Thoracic aorta (tissue), 2 donors: ENCODE results near the gene HS3ST3A1. TPM values are rescaled to one million over a fixed set of nuclear protein-coding genes. Genes with fewer than 3 reads are reported as not detected.
A peak's percentile ranks its signal among the peaks of the same experiment; 100 is the strongest.

ENCODE experiments used
- ATAC-seq: fragments of 150-250 bp; one replicate; pipeline ENCODE4 v1.8.0; 2017; ENCODE audit warnings: low read depth; ENCODE audit not compliant: insufficient number of reproducible peaks, low FRiP score
- DNase-seq: peaks from one replicate; pipeline ENCODE4 v3.0.0-alpha.2; 2020; ENCODE audit warnings: low spot score
- H3K27ac ChIP-seq, 2 donors: fragments of 200-600 bp; sonication (generic); 1 replicate in 1 of 2; 2 replicates in 1 of 2; pipeline ENCODE4 v1.5.1; 2016; ENCODE audit warnings: mild to moderate bottlenecking in 2 of 2, moderate library complexity in 2 of 2
- H3K27me3 ChIP-seq: fragments of 200-600 bp; sonication (generic); replicated peaks from 2 replicates; pipeline ENCODE4 v1.6.0; 2016; ENCODE audit warnings: mild to moderate bottlenecking; ENCODE audit not compliant: insufficient read depth
- H3K36me3 ChIP-seq: fragments of 200-600 bp; sonication (generic); one replicate; pipeline ENCODE4 v1.5.1; 2016
- H3K4me1 ChIP-seq, 2 donors: fragments of 200-600 bp; sonication (generic); 1 replicate in 1 of 2; 2 replicates in 1 of 2; pipeline versions ENCODE4 v1.5.1 to v1.6.0; 2016; ENCODE audit warnings: low read depth in 2 of 2, mild to moderate bottlenecking in 1 of 2; ENCODE audit not compliant: control insufficient read depth in 1 of 2
- H3K4me3 ChIP-seq: fragments of 200-600 bp; sonication (generic); 2 replicates; pipeline ENCODE4 v1.5.1; 2016; ENCODE audit warnings: mild to moderate bottlenecking
- H3K9me3 ChIP-seq: fragments of 200-600 bp; sonication (generic); 2 replicates; pipeline ENCODE4 v1.5.1; 2016
- total RNA-seq, 2 donors: library from RNA; depleted of rRNA; stranded (reverse); fragments of >200 nt; gene quantifications; one replicate each; pipeline versions ENCODE4 v1.1.0 to v1.2.3, GENCODE V29; 2016
- TF ChIP-seq, protein P1 (sequence below): fragments of 200-600 bp; sonication (generic); IDR thresholded peaks from one replicate; pipeline ENCODE4 v1.5.1; 2019; ENCODE audit warnings: antibody characterized with exemption

Gene HS3ST3A1
- total RNA-seq, 2 donors from 2014 or later, result 1.5 to 5.4 TPM

GRCh38 chr17:13594762-13595598 lies 6.7 kb downstream of the HS3ST3A1 start:
- peak; percentile 7 for DNase-seq
- peaks cover 0 to 6% of the 10 kb centered on the region in 2 donors for H3K4me1 ChIP-seq
- TF ChIP-seq, protein P1, sequence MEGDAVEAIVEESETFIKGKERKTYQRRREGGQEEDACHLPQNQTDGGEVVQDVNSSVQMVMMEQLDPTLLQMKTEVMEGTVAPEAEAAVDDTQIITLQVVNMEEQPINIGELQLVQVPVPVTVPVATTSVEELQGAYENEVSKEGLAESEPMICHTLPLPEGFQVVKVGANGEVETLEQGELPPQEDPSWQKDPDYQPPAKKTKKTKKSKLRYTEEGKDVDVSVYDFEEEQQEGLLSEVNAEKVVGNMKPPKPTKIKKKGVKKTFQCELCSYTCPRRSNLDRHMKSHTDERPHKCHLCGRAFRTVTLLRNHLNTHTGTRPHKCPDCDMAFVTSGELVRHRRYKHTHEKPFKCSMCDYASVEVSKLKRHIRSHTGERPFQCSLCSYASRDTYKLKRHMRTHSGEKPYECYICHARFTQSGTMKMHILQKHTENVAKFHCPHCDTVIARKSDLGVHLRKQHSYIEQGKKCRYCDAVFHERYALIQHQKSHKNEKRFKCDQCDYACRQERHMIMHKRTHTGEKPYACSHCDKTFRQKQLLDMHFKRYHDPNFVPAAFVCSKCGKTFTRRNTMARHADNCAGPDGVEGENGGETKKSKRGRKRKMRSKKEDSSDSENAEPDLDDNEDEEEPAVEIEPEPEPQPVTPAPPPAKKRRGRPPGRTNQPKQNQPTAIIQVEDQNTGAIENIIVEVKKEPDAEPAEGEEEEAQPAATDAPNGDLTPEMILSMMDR, result peak; percentile 80
- H3K4me3 ChIP-seq, result no peak overlapping the region
- no peak overlapping the region for H3K27ac ChIP-seq
- no peaks in the 10 kb centered on the region for H3K27me3 ChIP-seq
- no peaks in the 10 kb centered on the region for H3K36me3 ChIP-seq
- H3K9me3 ChIP-seq, result no peaks in the 10 kb centered on the region
- ATAC-seq, result no peak

- DNase-seq, result no peak
- TF ChIP-seq, protein P1, result no peak
- no peak for ATAC-seq
- H3K27me3 ChIP-seq, result no peaks in the 10 kb centered on the region
- no peaks in the 10 kb centered on the region for H3K36me3 ChIP-seq
- peaks cover 0 to 6% of the 10 kb centered on the region in 2 donors for H3K4me1 ChIP-seq
- H3K4me3 ChIP-seq, result no peak overlapping the region
- H3K9me3 ChIP-seq, result no peaks in the 10 kb centered on the region
- no peak overlapping the region for H3K27ac ChIP-seq
These were observed 7.4 kb downstream of the HS3ST3A1 start for GRCh38 chr17:13594310-13594709.

GRCh38 chr17:13593757-13594156 lies 8.0 kb downstream of the HS3ST3A1 start:
- DNase-seq (no peak), ATAC-seq (no peak)
- H3K9me3 ChIP-seq, result no peaks in the 10 kb centered on the region
- TF ChIP-seq, protein P1, result no peak
- H3K27me3 ChIP-seq, result no peaks in the 10 kb centered on the region
- H3K36me3 ChIP-seq, result no peaks in the 10 kb centered on the region
- peaks cover 0 to 6% of the 10 kb centered on the region in 2 donors for H3K4me1 ChIP-seq
- H3K4me3 ChIP-seq, result no peak overlapping the region
- H3K27ac ChIP-seq, result no peak overlapping the region

DNA sequence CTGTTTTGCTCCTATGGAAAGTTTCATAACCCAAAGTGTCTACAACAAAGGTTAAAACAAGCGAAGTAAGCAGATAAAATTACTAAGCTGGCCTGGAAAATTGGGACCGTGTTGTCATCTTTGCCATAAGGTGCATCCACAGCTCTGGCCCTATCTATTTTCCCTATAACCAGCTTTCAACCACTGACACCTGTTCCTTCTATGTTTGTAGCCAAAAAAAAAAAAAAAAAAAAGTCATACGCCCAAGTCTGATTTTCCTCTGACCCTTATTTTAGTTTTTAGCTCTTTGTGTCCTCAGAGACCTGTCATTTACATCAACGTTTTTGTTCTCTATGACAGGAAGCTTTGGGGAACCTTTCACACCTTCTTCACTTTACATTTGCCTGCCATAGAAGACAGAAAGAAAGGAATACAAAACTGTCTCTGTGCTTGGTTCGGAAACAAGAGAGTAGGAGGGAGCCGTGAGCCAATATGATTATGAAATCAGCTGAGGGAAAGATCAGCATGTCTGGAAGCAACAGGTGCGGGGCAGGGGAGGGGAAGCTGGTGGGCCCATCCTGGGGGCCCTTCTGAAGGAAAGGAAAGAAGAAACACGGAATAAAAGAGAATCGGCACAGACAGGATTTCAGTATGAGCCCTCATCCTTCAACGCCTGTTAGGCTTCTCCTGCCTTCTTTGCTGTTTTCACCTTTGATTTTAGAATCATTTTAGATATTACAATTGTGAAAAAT lies 8.5 kb downstream of the HS3ST3A1 start:
- TF ChIP-seq, protein P1, result no peak
- Histone ChIP-seq H3K4me3 (no peak overlapping the region), H3K27ac (no peak overlapping the region), H3K9me3 (no peaks in the 10 kb centered on the region), H3K4me1 (peaks cover 0 to 6% of the 10 kb centered on the region in 2 donors), H3K27me3 (no peaks in the 10 kb centered on the region), H3K36me3 (no peaks in the 10 kb centered on the region)
- ATAC-seq (no peak), DNase-seq (no peak)

GRCh38 chr17:13592427-13592826 lies 9.3 kb downstream of the HS3ST3A1 start:
- Histone ChIP-seq H3K4me1 (peaks cover 0 to 6% of the 10 kb centered on the region in 2 donors), H3K4me3 (no peak overlapping the region), H3K36me3 (no peaks in the 10 kb centered on the region), H3K27me3 (no peaks in the 10 kb centered on the region), H3K27ac (no peak overlapping the region), H3K9me3 (no peaks in the 10 kb centered on the region)
- no peak for DNase-seq
- ATAC-seq, result no peak
- TF ChIP-seq, protein P1, result no peak
